HCT116 (cell line): ENCODE data around the gene WNT9A. TPM values are rescaled to one million over a fixed set of nuclear protein-coding genes. Genes with fewer than 3 reads are reported as not detected.

ENCODE experiments used
- ATAC-seq: fragments of 200-7000 bp; cut with Tn5 transposase; 2 replicates; pipeline ENCODE4 v1.9.1; 2020; ENCODE audit warnings: mild to moderate bottlenecking, moderate library complexity
- BruUV-seq: library from RNA; stranded (reverse); fragments of 400-500 nt; replicated peaks from 2 replicates; lab custom pipeline; 2021; lab: Mats Ljungman, UMichigan
- CTCF ChIA-PET: fragments of 300-600 bp; sonication (Branson Sonifier 250); formaldehyde crosslinking; loops from one replicate; lab custom pipeline; 2021; ENCODE audit warnings: antibody characterized with exemption; lab: Charles Lee
- POLR2A ChIA-PET: fragments of 300-600, 350-600 bp; sonication (Branson Sonifier 250); formaldehyde crosslinking; loops from one replicate; lab custom pipeline; 2021; ENCODE audit warnings: antibody characterized with exemption; lab: Charles Lee
- RAD21 ChIA-PET, 2 experiments: fragments of 300-600 bp; sonication (Branson Sonifier 250); formaldehyde crosslinking; loops; one replicate each; lab custom pipeline; 2023; ENCODE audit warnings: low total read pairs in 2 of 2; ENCODE audit not compliant: uncharacterized antibody in 2 of 2, unreplicated experiment in 2 of 2, low non-redundant PET in 1 of 2; lab: Charles Lee
- DNase-seq: peaks from one replicate; pipeline ENCODE4 v3.0.0-alpha.2; 2010; ENCODE audit warnings: low read depth, low spot score
- H2AFZ ChIP-seq: fragments of 200-600 bp; shearing (Covaris generic), sonication (generic); 2 replicates; pipeline ENCODE4 v1.6.1; 2017; ENCODE audit warnings: low read depth, mixed run types, mixed read lengths, antibody characterized with exemption, low read length; ENCODE audit not compliant: poor library complexity, severe bottlenecking
- H3K27ac ChIP-seq: 2 replicates; pipeline ENCODE4 v1.5.1; 2012; ENCODE audit warnings: low read depth, low read length
- H3K27me3 ChIP-seq: fragments of 200-600 bp; sonication (generic); 2 replicates; pipeline ENCODE4 v1.6.1; 2016; ENCODE audit warnings: mixed run types, low read length, mixed read lengths; ENCODE audit not compliant: insufficient read depth
- H3K36me3 ChIP-seq, 2 experiments: fragments of 200-500 bp in 1 of 2; fragments of 200-600 bp in 1 of 2; sonication (Bioruptor generic) in 1 of 2; sonication (generic) in 1 of 2; 2 replicates each; pipeline versions ENCODE4 v1.5.1 to v1.6.1; 2014 to 2016; ENCODE audit warnings: low read length in 2 of 2, inconsistent platforms in 1 of 2, mixed read lengths in 1 of 2, mixed run types in 1 of 2; ENCODE audit not compliant: insufficient read depth in 2 of 2, control insufficient read depth in 1 of 2
- H3K4me1 ChIP-seq, 2 experiments: fragments of 200-600 bp in 1 of 2; sonication (generic) in 1 of 2; 2 replicates each; pipeline versions ENCODE4 v1.5.1 to v1.6.1; 2012 to 2017; ENCODE audit warnings: low read length in 2 of 2, inconsistent platforms in 1 of 2, mild to moderate bottlenecking in 1 of 2, mixed read lengths in 1 of 2, mixed run types in 1 of 2, moderate library complexity in 1 of 2; ENCODE audit not compliant: insufficient read depth in 2 of 2, control insufficient read depth in 1 of 2
- H3K4me2 ChIP-seq: fragments of 200-600 bp; sonication (generic); 2 replicates; pipeline ENCODE4 v1.6.1; 2017; ENCODE audit warnings: mixed run types, low read length, mixed read lengths
- H3K4me3 ChIP-seq, 2 experiments: fragments of 200-600 bp in 1 of 2; sonication (generic) in 1 of 2; replicated peaks in 1 of 2; 2 replicates each; pipeline ENCODE4 v1.5.1; 2011 to 2016; ENCODE audit warnings: low read length in 2 of 2, control low read depth in 1 of 2, low read depth in 1 of 2, mild to moderate bottlenecking in 1 of 2, mixed read lengths in 1 of 2, mixed run types in 1 of 2
- H3K79me2 ChIP-seq: fragments of 200-600 bp; sonication (generic); 2 replicates; pipeline ENCODE4 v1.6.1; 2017; ENCODE audit warnings: mild to moderate bottlenecking, mixed run types, low read length, moderate library complexity, mixed read lengths; ENCODE audit not compliant: insufficient read depth
- H3K9ac ChIP-seq: fragments of 200-600 bp; sonication (generic); 2 replicates; pipeline ENCODE4 v1.6.1; 2016; ENCODE audit warnings: low read length, mixed read lengths
- H3K9me2 ChIP-seq: fragments of 200-600 bp; sonication (generic), shearing (Covaris generic); 2 replicates; pipeline ENCODE4 v1.6.1; 2017; ENCODE audit warnings: mixed run types, mild to moderate bottlenecking, moderate library complexity; ENCODE audit not compliant: insufficient read depth
- H3K9me3 ChIP-seq, 2 experiments: fragments of 200-500 bp in 1 of 2; fragments of 200-600 bp in 1 of 2; sonication (Bioruptor generic) in 1 of 2; sonication (generic) in 1 of 2; 2 replicates each; pipeline ENCODE4 v1.6.1; 2014 to 2017; ENCODE audit warnings: low read length in 2 of 2, mixed read lengths in 2 of 2, inconsistent platforms in 1 of 2, low read depth in 1 of 2, mild to moderate bottlenecking in 1 of 2, mixed run types in 1 of 2, moderate library complexity in 1 of 2; ENCODE audit not compliant: control insufficient read depth in 1 of 2, insufficient read depth in 1 of 2
- H4K20me1 ChIP-seq: fragments of 200-600 bp; sonication (generic), shearing (Covaris generic); 2 replicates; pipeline ENCODE4 v1.6.1; 2017; ENCODE audit warnings: mixed run types, mild to moderate bottlenecking, moderate library complexity; ENCODE audit not compliant: insufficient read depth
- CBX3 ChIP-seq: IDR thresholded peaks from 2 replicates; pipeline ENCODE4 v1.6.1; 2012; ENCODE audit warnings: low read depth
- EGR1 ChIP-seq: IDR thresholded peaks from 2 replicates; pipeline ENCODE4 v1.6.1; 2012; ENCODE audit warnings: low read depth
- ELF1 ChIP-seq: IDR thresholded peaks from 2 replicates; pipeline ENCODE4 v1.6.1; 2012; ENCODE audit warnings: low read depth, borderline replicate concordance
- EZH2phosphoT487 ChIP-seq: fragments of 200-600 bp; IDR thresholded peaks from 2 replicates; pipeline ENCODE4 v1.6.1; 2018; ENCODE audit warnings: antibody characterized with exemption, borderline replicate concordance
- FOSL1 ChIP-seq: IDR thresholded peaks from 2 replicates; pipeline ENCODE4 v1.6.1; 2012; ENCODE audit warnings: low read depth
- POLR2A ChIP-seq: IDR thresholded peaks from 2 replicates; pipeline ENCODE4 v1.7.0; 2011; ENCODE audit warnings: borderline replicate concordance; ENCODE audit not compliant: insufficient read depth, insufficient read length; ENCODE audit errors: extremely low read depth
- RAD21 ChIP-seq: IDR thresholded peaks from 2 replicates; pipeline ENCODE4 v1.6.1; 2012; ENCODE audit warnings: low read depth, mild to moderate bottlenecking
- SIN3A ChIP-seq: IDR thresholded peaks from 2 replicates; pipeline ENCODE4 v1.6.1; 2012; ENCODE audit warnings: low read depth
- SRF ChIP-seq: IDR thresholded peaks from 2 replicates; pipeline ENCODE4 v1.6.1; 2012; ENCODE audit warnings: low read depth
- ZNF274 ChIP-seq: fragments of 200-500 bp; sonication (Bioruptor generic); IDR thresholded peaks from 2 replicates; pipeline ENCODE4 v1.6.1; 2014; ENCODE audit warnings: mild to moderate bottlenecking, low read depth, low read length, inconsistent platforms
- intact Hi-C: fragments of 100-400 bp; cut with micrococcal nuclease; formaldehyde crosslinking; loops from 2 replicates; pipeline ENCODE4 v1.10.0; 2022
- total RNA-seq: library from RNA; stranded (reverse); gene quantifications from one replicate; pipeline ENCODE4 v1.2.1, GENCODE V29; 2021; ENCODE audit not compliant: unreplicated experiment
- TF ChIP-seq, protein P1 (sequence below): IDR thresholded peaks from 2 replicates; pipeline ENCODE4 v1.6.1; 2011; ENCODE audit warnings: mild to moderate bottlenecking, low read length, moderate library complexity; ENCODE audit not compliant: insufficient replicate concordance; ENCODE audit errors: extremely low read depth
- TF ChIP-seq, protein P2 (sequence below): IDR thresholded peaks from 2 replicates; pipeline ENCODE4 v1.6.1; 2012; ENCODE audit warnings: low read depth
- TF ChIP-seq, protein P3 (sequence below): IDR thresholded peaks from 2 replicates; pipeline ENCODE4 v1.6.1; 2012

Gene WNT9A
- total RNA-seq, 1 experiment from 2014 or later: 5.6 TPM

DNA sequence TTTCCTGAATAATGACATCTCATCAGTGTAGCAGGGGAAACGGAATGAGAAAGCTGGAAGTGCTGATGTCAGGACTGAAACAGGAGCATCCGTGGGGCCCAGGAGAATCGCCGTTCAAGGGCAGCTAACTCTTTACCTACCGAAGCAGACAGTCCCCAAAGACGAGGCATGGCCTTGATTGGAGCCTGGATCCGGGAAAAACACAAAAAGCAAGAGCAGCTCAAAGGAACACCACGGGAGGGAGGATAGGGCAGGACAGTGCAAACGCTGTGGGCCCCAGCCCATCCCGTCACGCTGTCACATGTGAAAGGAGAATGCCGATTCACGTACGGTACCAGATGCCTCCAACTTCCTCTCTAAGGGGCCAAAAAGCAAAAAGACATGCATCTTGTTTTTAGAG is 34.9 kb downstream of the WNT9A start:
- ChIA-PET POLR2A (no interaction called here), CTCF (no interaction called here), RAD21 (no interaction called here)
- no peaks in the 10 kb centered on the region for H3K9me2 ChIP-seq
- H4K20me1 ChIP-seq: no peaks in the 10 kb centered on the region
- H3K27ac ChIP-seq: no peak overlapping the region
- H2AFZ ChIP-seq: no peak overlapping the region
- H3K4me2 ChIP-seq: no peak overlapping the region
- BruUV-seq: no TSS peak
- no peak overlapping the region for H3K4me3 ChIP-seq
- H3K79me2 ChIP-seq: no peaks in the 10 kb centered on the region
- no peaks in the 10 kb centered on the region for H3K9me3 ChIP-seq
- H3K9ac ChIP-seq: no peak overlapping the region
- H3K36me3 ChIP-seq: no peaks in the 10 kb centered on the region
- TF ChIP-seq EZH2phosphoT487: no peak
- no peak for TF ChIP-seq CBX3
- TF ChIP-seq FOSL1: no peak
- TF ChIP-seq, protein P1, sequence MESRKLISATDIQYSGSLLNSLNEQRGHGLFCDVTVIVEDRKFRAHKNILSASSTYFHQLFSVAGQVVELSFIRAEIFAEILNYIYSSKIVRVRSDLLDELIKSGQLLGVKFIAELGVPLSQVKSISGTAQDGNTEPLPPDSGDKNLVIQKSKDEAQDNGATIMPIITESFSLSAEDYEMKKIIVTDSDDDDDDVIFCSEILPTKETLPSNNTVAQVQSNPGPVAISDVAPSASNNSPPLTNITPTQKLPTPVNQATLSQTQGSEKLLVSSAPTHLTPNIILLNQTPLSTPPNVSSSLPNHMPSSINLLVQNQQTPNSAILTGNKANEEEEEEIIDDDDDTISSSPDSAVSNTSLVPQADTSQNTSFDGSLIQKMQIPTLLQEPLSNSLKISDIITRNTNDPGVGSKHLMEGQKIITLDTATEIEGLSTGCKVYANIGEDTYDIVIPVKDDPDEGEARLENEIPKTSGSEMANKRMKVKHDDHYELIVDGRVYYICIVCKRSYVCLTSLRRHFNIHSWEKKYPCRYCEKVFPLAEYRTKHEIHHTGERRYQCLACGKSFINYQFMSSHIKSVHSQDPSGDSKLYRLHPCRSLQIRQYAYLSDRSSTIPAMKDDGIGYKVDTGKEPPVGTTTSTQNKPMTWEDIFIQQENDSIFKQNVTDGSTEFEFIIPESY: no peak
- TF ChIP-seq ELF1: no peak
- TF ChIP-seq, protein P2, sequence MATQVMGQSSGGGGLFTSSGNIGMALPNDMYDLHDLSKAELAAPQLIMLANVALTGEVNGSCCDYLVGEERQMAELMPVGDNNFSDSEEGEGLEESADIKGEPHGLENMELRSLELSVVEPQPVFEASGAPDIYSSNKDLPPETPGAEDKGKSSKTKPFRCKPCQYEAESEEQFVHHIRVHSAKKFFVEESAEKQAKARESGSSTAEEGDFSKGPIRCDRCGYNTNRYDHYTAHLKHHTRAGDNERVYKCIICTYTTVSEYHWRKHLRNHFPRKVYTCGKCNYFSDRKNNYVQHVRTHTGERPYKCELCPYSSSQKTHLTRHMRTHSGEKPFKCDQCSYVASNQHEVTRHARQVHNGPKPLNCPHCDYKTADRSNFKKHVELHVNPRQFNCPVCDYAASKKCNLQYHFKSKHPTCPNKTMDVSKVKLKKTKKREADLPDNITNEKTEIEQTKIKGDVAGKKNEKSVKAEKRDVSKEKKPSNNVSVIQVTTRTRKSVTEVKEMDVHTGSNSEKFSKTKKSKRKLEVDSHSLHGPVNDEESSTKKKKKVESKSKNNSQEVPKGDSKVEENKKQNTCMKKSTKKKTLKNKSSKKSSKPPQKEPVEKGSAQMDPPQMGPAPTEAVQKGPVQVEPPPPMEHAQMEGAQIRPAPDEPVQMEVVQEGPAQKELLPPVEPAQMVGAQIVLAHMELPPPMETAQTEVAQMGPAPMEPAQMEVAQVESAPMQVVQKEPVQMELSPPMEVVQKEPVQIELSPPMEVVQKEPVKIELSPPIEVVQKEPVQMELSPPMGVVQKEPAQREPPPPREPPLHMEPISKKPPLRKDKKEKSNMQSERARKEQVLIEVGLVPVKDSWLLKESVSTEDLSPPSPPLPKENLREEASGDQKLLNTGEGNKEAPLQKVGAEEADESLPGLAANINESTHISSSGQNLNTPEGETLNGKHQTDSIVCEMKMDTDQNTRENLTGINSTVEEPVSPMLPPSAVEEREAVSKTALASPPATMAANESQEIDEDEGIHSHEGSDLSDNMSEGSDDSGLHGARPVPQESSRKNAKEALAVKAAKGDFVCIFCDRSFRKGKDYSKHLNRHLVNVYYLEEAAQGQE: no peak
- TF ChIP-seq POLR2A: no peak
- no peak for TF ChIP-seq SRF
- no peak for TF ChIP-seq SIN3A
- TF ChIP-seq EGR1: no peak
- TF ChIP-seq RAD21: no peak
- TF ChIP-seq, protein P3, sequence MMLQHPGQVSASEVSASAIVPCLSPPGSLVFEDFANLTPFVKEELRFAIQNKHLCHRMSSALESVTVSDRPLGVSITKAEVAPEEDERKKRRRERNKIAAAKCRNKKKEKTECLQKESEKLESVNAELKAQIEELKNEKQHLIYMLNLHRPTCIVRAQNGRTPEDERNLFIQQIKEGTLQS: no peak
- TF ChIP-seq ZNF274: no peak
- H3K4me1 ChIP-seq: peaks cover 16 to 24% of the 10 kb centered on the region in 2 experiments
- DNase-seq (no peak), ATAC-seq (no peak)
- intact Hi-C loops: no loop called here
- no peaks in the 10 kb centered on the region for H3K27me3 ChIP-seq
